Fibroblast of mammary gland (primary cell): ENCODE results near the gene EXOSC3.

Source experiments
- DNase-seq: peaks from one replicate; pipeline ENCODE4 v3.0.0-alpha.2; 2010; ENCODE audit warnings: low read depth
- H3K4me3 ChIP-seq: 2 replicates; pipeline ENCODE4 v1.5.1; 2011; ENCODE audit warnings: low read depth, mild to moderate bottlenecking, low read length, moderate library complexity; ENCODE audit not compliant: control insufficient read depth
- TF ChIP-seq, protein P1 (sequence below): conservative IDR thresholded peaks from 2 replicates; pipeline ENCODE4 v1.5.1; 2011; ENCODE audit warnings: low read depth, low read length, inconsistent platforms; ENCODE audit not compliant: control insufficient read depth, insufficient read depth

Gene EXOSC3

DNA sequence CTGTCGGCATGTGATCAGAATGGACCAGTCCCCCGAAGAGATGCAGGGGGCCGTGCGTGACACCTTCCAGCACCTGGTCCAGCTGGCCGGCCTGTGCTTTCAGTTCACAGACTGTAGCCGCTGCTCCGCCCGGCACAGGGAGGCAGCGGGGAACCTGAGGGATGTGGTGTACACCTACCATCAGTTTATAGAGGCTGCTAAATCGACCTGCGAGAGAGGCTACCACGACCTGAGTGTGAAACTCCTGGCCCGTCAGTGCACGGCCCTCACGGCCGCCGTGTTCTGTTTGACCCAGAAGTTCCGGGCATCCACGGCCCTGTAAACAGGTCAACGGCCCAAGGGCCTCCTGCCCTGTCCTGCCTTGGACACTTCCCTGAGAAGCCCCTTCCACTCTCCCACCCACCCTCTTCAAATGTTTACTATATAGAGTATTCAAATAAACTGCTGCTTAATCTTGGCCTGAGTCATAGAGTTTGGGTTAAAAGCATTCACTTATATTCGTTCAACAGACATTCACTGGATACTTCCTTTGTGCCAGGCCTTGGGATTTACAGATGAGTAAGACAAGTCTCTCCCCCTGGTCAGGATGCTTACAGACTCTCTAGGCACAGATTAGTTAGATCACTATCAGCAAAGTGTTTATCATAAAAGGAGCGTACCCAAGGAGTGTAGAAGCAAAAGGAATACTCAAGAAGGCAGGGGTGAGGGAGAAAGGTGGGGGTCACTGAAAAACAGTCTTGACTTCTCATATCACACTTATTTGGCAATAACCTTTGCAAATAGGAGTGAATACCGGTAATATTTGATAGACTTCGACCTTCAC lies 38.2 kb downstream of the EXOSC3 start:
- no peak overlapping the region for H3K4me3 ChIP-seq
- DNase-seq: peak; percentile 9
- TF ChIP-seq, protein P1, sequence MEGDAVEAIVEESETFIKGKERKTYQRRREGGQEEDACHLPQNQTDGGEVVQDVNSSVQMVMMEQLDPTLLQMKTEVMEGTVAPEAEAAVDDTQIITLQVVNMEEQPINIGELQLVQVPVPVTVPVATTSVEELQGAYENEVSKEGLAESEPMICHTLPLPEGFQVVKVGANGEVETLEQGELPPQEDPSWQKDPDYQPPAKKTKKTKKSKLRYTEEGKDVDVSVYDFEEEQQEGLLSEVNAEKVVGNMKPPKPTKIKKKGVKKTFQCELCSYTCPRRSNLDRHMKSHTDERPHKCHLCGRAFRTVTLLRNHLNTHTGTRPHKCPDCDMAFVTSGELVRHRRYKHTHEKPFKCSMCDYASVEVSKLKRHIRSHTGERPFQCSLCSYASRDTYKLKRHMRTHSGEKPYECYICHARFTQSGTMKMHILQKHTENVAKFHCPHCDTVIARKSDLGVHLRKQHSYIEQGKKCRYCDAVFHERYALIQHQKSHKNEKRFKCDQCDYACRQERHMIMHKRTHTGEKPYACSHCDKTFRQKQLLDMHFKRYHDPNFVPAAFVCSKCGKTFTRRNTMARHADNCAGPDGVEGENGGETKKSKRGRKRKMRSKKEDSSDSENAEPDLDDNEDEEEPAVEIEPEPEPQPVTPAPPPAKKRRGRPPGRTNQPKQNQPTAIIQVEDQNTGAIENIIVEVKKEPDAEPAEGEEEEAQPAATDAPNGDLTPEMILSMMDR: no peak

DNA sequence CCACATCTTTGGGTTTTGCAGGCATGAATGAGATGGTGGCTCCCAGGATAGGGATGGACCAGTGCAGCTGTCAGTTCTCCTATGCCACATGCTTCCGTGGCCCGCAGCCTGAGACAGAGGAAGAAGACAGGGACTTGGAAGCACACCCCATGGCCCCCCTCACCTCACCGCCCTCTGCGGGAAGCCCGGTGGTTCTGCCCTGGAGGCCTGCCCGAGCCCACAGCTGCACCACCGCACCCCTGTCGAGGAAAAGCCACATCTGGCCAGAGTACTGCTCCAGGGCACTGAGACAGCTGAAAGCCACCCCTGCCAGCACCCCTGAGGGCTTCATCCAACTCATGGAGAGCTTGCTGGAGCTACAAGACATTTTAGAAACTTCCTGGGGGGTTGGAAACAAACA lies 38.9 kb downstream of the EXOSC3 start:
- TF ChIP-seq, protein P1: no peak
- no peak overlapping the region for H3K4me3 ChIP-seq
- DNase-seq: no peak

DNA sequence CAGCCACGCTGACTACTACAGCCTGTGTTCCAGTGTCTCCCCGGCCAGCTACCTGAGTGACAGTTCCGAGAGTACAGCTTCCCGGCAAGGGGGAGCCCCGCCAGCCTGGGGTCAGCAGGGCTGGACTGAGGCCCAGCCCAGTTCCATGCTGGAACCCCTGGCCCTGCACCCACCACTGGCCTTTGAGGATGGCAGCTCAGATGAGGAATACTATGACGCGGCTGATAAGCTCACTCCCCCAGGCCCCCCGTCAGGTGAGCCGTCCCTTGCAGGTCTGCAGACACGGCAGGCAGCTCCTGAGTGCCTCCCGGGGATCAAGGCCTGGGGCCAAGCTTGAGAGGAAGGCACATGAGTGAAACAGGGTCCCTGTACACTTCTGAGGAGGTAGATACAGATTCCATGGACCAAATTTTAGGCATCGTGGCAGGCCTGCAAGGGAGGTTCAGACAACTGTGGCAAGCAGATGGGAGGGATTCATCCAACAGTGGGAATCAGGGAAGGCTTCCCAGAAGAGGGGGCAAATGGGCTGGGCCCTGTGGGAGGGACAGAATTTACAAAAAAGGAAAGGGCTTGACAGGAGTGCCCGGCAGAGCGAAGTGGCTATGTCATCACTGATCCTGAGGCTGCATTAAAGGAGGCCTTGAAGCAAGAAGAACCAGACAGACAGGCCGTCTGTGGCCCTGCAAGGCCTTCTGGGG lies 44.1 kb downstream of the EXOSC3 start:
- DNase-seq: no peak
- no peak overlapping the region for H3K4me3 ChIP-seq
- TF ChIP-seq, protein P1: no peak

DNA sequence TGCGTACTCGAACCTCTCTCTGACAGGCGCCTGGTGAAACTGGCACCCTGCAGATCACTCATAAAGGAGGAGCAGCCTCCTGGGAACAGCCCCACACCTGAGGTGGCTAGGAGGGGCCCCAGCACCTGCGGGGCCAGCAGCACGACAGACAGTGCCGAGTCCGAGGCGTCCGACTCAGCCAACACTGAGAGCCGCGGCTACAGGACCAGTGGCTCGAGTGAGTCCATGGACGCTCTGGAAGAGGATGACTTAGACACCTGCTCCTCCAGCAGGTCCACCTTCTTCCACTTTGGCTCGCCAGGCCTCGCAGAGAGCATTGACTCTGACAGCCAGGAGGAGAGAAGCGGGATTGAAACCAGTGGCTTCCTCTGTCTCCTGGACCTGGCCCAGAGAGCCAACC lies 44.7 kb downstream of the EXOSC3 start:
- TF ChIP-seq, protein P1: no peak
- no peak overlapping the region for H3K4me3 ChIP-seq
- DNase-seq: no peak

DNA sequence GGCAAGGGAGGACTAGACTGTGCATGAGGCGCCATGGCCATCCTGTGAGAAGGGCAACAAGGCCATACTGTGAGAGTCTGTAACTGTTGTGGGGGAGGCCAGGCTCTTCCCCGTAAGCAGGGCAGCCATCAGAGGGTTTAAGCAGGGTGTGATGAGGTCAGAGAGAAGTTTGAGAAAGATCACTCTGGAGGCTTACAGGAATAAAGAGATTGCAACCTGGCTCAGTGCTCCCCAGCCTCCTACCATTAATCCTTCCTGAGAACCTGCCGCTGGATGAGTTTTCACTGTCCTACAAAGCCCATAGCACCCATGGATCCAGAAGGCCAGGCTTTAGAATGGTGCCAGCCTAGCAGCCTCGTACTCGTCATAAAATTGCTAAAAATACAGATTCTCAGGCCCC lies 45.6 kb downstream of the EXOSC3 start:
- TF ChIP-seq, protein P1: no peak
- no peak overlapping the region for H3K4me3 ChIP-seq
- DNase-seq: no peak

DNA sequence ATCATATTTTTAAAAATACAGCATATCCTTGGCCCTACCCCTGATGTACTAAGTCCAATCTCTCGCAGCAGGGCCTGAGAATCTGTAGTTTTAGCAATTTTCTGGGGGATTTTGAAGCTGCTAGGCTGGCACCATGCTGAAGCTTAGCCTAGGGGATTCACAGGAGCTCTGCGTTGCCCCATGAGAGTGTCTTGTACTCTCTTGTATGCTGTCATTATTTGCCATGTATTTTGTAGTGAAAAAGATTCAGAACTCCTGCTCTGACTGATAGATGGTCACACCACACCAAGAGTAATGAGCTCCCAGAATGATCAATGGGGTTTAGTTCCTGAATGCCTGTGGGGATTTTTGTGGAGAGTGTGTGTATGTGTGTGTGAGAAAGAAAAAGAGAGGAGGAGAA lies 51.9 kb downstream of the EXOSC3 start:
- DNase-seq: no peak
- no peak overlapping the region for H3K4me3 ChIP-seq
- TF ChIP-seq, protein P1: no peak
